HG02943 (cell line): ENCODE measurements around the gene ATG4B.
"Not testable (repeated sequence)": the region's sequence is repeated elsewhere in the genome, so short reads cannot be mapped to it uniquely, and the experiment has no call there.

Experiments
- ATAC-seq: cut with Tn5 transposase; IDR thresholded peaks from one replicate; pipeline ENCODE4 v1.9.1; 2021; ENCODE audit warnings: mild to moderate bottlenecking, low read depth, moderate library complexity; ENCODE audit not compliant: unreplicated experiment

The ATG4B gene

DNA sequence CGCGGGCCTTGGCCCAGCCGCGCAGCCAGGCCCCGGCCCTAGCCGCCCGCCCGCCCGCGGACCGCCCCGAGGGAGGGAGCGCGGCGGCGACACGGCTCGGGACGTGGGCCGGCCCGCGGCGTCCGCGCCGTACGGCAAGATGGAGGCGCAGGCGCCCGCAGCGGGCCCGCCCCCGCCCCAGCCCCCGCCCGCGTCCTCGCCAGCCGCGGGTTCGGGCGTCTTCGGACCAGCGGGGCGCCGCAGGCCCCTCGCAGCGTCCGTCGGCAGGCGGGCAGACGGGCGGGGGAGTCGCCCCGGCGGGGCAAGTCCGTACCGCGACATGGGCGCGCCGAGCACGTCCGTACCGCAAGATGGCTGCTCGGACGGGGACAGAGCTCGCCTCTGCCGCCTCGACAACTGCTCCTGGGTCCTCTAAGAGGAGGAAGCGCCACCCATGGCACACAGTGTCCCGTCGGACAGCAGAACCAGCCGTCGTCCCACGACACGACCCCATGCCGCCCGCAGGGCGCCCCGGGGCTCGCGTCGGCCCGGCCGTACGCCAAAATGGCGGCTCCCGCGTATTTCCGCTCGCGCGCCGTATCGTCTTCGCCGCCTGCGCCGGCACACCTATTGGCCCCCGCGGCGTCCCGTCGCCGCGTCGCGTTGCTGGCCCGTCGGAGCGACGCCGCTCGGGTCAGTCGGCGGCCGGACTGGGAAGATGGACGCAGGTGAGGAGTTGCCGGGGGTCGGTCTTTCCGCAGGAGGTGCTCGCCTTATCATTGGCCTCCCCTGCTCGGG, at the start of gene ATG4B, which contains the start of gene THAP4:
Gene ATG4B (plus strand): TSS at position 676 of the 777 bp plus-strand sequence. CDS start 22 bp downstream, at position 698.
Gene THAP4 (minus strand): TSS at position 141 of the 777 bp plus-strand sequence. CDS start 141 bp downstream, outside the sequence.
- ATAC-seq, result peak; percentile 66

DNA sequence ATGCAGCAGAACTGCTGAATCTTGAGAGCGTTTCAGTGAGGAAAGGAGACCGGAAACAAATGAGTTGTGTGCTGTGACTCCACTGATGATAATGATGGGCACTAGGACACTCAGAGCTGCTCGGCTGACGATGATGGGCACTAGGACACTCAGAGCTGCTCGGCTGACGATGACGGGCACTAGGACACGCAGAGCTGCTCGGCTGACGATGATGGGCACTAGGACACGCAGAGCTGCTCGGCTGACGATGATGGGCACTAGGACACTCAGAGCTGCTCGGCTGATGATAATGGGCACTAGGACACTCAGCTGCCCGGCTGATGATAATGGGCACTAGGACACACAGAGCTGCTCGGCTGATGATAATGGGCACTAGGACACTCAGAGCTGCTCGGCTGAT, 47.6 kb upstream of the ATG4B start:
- not testable (repeated sequence) for ATAC-seq

DNA sequence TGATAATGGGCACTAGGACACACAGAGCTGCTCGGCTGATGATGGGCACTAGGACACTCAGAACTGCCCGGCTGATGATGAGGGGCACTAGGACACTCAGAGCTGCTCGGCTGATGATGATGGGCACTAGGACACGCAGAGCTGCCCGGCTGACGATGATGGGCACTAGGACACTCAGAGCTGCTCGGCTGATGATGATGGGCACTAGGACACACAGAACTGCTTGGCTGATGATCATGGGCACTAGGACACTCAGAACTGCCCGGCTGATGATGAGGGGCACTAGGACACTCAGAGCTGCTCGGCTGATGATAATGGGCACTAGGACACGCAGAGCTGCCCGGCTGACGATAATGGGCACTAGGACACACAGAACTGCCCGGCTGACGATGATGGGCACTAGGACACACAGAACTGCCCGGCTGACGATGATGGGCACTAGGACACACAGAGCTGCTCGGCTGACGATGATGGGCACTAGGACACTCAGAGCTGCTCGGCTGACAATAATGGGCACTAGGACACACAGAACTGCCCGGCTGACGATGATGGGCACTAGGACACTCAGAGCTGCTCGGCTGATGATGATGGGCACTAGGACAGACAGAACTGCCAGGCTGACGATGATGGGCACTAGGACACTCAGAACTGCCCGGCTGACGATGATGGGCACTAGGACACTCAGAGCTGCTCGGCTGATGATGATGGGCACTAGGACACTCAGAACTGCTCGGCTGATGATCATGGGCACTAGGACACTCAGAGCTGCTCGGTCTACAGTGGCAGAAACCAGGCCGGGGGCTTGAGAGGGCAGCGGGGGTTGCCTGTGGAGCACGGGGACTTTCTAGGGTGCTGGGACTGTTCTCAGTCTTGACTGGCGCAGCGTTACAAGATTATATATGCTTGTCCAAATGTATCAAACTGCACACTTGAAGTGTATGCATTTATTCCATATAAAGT, 46.7 kb upstream of the ATG4B start:
- not testable (repeated sequence) for ATAC-seq

DNA sequence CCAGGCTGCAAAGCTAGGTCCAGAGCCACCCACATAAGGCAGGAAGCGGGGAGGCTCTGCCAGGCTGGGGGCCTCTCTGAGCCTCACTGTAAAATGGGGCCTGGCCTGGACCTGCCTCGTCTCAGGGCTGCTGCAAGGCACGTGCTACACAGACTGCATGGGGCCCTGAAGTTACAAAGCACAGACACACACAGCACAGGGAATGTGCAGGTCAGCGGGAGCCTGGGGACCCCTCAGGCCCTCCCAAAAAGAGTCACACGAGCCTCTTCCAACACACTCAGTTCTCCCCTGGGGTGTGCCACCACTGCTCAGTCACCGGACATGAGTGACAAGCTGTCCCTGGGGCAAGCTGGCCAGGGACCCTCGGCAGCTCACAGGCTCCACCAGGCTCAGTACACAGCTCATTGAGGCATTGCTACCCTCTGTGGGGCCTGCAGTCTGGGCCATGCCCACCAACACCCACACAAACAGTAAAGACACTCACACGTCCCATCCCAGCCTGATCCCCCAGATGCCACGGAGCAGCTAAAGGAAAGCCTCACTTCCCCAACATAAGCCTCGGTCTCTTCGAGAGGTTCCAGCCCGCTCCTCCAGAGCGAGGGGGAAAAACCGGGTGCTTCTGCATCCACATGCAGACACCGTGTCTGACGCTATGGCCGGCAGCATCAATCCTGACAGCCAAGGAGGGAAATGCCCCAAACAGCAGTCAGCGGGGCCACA, 45.2 kb upstream of the ATG4B start:
- no peak for ATAC-seq

DNA sequence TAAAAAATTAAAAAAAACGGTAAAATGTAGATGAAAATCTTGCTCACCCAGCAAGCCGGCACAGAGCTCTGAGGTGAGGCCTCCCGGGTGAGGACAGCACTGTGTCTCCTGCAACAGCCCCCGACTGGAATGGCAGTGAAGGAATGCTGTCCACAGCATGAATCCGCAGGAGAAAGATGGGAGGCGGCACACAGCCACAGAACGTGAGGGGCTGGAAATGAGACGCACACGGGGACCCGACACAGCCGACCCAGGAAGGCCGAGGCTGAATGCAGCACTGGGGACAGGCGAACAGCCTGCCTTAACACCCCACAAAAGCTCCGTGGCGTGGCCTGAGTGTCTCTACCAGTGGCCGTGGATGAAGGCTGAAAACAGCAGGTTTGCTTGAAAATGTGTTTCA, 44.2 kb upstream of the ATG4B start:
- ATAC-seq, result no peak

DNA sequence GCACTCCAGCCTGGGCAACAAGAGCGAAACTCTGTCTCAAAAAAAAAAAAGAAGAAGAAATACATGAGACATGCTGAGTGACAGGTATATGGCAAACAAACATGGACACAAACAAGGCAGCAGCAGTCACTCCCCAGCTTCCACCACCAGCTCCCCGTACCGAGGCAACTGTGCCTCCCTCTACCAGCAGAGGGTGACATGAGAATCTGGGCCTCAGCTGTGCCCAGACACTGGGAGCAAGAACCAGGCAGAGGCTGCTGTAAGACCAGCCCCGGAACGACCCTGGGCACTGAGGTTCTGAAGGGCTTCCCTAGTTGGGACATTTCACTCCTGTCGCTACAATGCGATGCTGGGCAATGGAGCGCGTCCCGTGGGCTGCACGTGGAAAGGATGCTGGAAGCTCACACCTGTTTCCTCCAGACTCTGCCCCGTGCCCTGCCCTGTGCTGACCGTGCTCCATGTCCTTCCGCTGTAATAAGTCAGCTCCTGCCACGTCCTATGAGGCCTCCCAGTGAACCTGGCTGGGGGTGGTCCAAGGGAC, 41.8 kb upstream of the ATG4B start:
- no peak for ATAC-seq

DNA sequence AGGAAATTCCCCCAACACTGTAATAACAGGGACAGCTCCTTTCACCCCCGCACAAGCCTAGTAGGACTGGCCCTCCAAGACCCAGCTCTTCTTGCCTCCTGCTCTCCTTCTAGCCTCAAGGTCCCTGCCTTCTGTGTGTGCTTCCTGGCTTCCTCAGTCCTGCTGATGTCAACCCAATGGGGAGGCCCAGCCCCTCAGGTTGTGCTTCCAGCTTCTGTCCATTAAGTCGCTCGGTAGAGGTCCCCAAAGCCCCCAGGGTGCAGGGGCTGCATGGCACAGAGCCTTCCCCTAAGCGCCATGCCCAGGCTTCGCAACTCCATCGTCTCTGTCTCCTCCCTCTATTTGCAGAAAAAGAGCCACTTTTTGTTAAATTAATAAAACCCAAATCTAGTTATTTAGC, 39.9 kb upstream of the ATG4B start:
- no peak for ATAC-seq

DNA sequence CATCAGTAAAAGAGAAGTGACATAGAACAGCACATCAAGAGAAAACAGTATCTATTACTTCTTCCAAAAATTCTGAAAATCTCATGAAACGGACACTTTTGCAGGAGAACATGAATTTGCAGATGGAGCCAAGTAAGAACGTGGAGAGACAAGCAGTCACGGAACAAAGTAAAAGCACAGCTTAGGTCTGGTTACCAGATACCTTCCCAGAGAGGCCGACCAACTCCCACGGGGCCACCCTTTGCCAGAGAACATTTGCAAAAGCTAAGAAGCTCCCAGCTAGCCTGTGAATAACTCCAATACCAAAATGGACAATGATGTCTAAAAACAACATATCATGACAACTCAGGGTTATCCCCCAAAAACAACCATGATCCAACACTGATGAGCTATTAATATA, 39.4 kb upstream of the ATG4B start:
- no peak for ATAC-seq

DNA sequence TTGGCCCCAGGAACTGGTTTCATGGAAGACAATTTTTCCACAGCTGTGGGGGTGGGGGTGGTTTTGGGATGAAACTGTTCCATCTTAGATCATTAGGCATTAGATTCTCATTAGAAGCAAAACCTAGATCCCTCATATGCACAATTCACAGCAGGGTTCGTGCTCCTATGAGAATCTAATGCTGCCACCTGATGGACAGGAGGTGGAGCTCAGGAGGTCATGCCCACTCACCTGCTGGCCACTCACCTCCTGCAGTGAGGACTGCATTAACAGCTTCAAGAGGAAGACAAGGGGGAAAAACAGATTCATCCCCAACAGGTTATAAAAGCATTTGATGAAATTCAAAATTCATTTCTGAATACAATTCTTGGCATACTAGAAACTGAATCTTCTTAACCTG, 39.0 kb upstream of the ATG4B start:
- ATAC-seq, result no peak

DNA sequence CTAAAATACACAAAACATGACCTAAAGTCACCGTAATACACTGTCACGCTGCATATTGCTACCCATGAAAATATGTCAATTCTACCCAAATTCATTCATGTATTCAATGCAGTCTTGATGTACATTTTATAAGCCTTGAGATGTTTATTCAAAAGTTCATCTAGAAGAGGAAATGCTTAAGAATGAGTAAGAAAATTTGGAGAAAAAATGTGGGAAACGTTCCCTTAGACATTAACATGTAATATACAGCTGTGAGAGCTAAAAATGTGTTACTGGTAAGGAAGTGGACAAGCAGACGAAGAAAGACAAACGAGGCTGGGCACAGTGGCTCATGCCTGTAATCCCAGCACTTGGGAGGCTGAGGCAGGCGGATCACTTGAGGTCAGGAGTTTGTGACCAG, 37.9 kb upstream of the ATG4B start:
- ATAC-seq, result no peak

DNA sequence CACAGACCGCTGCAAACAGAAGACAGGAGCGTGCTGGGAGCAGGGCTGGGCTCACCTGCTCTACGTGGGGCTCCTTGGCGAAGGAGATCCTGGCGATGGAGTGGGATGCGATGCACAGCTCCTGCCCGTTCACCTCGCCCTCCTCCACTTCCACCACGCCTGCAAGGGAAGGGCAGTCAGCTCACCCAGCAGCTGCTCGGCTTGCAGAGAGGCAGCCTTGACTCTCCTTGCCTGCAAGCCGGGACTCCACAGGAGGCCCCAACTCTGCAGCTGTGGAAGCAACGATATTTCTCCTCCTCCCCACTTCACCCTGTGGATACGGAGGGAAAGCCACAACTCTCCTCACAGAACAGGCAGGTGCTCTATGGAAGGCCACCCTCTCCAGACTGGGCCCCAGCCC, 35.7 kb upstream of the ATG4B start:
- ATAC-seq, result no peak

DNA sequence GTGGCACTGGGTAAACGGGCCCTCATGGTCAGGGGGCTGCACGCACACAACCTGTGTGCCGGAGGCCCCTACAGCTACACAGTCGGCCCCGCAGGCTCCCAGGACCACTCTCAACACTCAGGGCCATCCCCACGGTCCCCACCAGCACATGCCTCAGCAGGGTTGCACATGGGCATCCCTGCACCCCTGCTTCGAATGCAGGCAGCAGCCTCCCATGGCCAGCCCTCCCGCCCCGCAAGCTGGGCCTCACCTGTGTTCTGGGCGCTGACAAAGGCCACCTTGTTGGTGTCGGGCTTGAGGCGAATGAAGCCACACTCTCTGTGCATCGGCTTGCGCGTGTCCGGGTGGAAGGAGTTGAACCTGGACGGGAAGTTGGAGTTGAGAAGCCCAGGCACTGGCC, 34.8 kb upstream of the ATG4B start:
- no peak for ATAC-seq

DNA sequence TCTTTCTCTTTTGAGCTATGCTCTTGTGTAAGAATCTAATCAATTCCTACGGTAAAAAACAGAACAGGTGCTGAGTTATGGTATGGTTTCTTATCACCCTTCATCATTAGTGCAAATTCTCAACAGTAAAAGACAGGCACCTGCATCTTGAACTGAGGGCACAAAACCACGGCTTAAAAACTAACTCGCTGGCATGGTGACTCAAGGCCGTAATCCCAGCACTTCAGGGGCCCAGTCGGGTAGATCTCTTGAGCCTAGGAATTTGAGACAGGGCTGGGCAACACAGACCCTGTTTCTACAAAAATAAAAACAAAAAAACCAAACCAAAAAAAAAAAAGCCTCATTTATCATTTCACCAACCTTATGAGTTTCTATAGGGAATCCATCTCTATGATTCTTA, 33.8 kb upstream of the ATG4B start:
- no peak for ATAC-seq

DNA sequence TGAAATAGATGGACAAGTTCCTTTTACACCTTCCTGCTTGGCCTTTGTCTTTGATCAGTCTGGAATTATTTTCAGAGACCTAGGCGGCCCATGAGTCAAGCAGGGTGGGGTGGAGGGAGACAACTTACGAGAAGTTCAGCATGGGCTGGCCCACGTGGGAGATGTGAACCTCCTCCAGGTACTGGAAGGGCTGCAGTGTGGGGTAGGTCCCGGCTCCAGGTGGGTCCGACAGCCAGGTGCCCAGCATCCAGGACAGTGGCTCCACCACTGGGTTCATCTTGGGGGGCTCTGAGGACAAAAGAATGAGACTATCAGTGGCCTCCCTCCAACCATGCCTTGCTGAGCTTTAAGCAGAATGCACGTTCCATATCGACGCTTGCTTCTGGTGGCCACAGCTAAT, 31.3 kb upstream of the ATG4B start:
- no peak for ATAC-seq

DNA sequence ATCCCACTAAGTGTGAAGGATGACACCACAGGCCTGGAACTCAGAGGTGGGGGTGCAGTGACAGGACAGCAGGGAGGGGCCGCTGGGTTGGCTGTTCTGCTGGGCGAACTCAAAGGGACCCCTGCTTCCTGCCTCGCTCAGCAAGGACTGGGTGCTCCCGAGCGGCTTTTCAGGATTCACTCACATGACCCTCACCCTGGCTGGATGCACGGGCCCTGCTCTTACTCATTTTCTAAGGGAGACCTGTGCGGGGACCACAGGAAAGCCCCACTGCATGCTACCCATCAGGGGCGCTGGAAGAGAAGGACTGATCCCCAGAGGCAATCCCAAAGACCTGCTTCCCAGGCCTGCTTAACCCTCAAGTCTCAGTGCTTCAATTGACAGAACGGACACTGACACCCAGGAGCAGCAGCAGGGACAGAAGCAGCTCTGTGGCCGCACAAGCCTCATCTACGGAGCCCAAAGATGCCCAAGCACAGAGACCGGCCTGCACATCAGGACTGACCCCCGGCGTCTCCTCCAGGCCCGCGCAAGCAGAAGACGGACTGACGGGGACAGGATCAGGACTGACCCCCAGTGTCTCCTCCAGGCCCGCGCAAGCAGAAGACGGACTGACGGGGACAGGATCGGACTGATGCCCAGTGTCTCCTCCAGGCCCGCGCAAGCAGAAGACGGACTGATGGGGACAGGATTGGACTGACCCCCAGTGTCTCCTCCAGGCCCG, 30.2 kb upstream of the ATG4B start:
- ATAC-seq, result no peak

DNA sequence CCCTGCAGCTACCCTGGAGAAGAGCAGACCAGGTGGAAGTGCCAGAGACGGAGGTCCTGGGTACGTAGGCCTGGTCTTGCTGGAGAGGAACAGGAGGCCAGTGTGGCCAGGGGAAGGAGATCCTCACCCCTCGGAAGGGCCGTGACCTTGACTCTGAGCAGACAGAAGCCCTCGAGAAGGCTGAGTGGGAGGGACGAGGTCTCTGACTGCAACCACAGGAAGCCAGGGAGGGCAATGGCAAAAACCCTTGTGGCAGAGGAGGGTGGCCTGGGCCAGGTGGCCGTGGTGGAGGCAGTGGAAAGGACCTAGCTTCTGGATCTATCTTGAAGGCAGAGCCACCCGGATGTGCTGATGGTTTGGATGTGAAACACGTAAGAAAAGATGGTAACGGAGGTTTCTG, 28.6 kb upstream of the ATG4B start:
- no peak for ATAC-seq

DNA sequence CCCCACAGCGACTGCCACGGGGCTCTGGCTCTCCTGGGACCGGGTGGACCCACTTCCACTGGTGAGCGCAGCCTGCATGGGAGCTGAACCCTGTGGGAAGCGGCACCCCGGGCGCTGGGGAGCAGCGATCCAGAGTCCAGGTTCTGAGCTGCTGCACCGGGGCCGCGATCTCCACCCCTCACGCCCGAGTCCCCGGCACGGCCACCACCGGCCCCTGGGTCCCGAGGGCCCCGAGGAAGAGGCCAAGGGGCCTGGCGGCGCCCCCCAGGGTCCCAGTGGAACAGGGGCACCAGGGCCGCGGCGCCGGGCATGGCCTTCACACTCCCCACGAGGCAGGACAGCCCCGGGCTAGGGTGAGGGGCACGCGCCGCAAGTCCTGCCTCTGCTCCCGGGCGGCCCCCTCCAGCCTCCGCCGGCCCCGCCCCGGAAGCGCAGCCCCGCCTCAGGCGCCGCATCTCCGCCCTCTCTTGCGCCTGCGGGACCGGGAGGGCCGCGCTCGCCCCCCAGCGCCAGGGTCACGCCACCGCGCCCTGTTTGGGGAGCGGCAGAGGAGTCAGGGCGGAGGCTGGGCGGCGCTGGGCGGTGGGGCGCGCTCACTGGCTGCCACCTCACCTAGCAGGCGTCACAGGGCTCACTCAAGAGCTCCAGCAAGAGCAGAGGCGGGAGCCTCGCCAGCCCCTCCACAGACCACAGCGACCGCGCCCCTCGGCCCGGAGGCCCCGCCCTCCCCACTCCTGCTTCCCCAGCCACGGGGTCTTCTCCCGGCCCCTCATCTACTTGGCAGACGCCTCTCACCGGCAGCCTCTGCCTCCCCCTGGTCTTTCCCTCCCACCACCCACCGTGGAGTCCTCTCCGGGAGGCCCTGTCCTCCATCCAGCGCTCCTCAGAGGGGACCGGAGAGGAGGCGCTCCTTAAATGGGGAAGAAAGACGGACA, 27.4 kb upstream of the ATG4B start:
- ATAC-seq, result peak; percentile 72

DNA sequence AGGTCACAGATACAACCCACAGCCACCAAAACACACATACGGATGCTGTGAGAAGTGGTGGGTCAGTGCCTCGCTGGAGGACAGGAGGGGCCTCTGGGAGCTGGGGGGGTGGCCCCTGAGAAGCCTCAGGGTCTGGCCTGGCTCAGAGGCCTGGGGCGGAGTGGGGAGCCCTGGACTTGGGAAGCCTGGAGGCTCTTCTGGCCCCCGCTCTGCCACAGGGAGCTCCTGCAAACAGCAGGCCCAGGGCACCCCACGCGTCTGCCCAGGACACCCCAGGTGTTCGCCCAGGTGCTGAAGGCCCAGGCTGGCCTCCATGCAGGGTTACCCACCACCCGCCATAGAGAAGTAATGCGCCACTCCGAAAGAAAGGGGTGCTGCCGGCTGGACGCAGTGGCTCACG, 26.4 kb upstream of the ATG4B start:
- ATAC-seq, result no peak
